ENCODE measurements around the gene PCED1A.

PCED1A gene

DNA sequence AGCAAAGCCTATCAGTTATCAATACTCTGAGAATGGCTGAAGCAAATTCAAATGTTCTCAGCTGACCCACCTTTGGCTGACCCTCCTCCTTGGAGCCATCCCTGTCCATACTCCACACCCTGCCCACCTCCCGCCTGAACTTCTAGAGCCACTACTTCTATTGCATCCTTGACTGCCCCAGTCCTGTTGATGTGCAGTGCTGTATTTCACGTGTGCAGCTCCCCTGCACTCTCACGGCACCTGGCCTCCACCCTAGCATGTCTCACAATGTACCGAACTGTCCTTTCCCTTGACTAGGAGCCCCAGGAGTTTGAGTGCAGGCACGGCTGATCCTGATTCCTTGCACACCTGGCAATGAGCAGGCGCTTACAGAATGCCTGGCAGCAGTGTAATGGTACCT is 47.0 kb downstream of the PCED1A start:
- Histone ChIP-seq H3K27me3 (ENCODE audit: insufficient read depth, poor library complexity, severe bottlenecking) (peaks cover 4% of the 10 kb centered on the region), H3K4me3 (replicated peaks; ENCODE audit: insufficient read depth, low read length) (no peak overlapping the region), H3K27ac (replicated peaks) (no peak overlapping the region)
- TF ChIP-seq GABPA (IDR thresholded peaks at IDR 0.05; ENCODE audit: low read depth), result no peak
- no peak for TF ChIP-seq SPI1 (IDR thresholded peaks at IDR 0.05; ENCODE audit: borderline replicate concordance, low read depth)
- no peak for TF ChIP-seq POLR2AphosphoS5 (IDR thresholded peaks at IDR 0.05; ENCODE audit: low read depth)
- no peak for DNase-seq (ENCODE audit: low read depth in 1 of 2, low spot score in 1 of 2)
